ENCODE measurements around the gene ASB15. TPM values are rescaled to one million over a fixed set of nuclear protein-coding genes. Genes with fewer than 3 reads are reported as not detected.

ASB15 gene
- total and polyA plus RNA-seq, 2 of the 8 experiments (the other 6 are each of a cell fraction or from before 2014, with no cell fraction given), result not detected

DNA sequence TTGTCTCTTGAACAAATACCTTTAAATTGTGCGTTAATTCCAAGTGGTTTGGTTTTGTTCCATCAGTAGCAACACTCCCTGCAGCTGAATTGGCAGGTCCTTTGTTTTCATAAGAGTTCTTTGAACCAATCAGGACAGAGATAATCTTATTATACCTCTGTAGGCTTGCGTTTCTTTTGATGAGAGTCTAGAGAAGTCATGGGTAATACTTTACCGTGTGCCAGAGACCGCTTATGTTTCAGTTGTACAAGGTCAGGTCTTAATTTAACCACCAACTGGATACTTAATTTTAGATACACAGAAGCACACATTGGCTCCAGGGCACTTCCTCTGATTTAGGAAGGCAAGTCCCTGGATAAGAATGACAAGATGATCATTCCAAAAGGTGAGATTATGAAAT is at the start of gene ASB15 (continued):
- TF ChIP-seq, protein P1, sequence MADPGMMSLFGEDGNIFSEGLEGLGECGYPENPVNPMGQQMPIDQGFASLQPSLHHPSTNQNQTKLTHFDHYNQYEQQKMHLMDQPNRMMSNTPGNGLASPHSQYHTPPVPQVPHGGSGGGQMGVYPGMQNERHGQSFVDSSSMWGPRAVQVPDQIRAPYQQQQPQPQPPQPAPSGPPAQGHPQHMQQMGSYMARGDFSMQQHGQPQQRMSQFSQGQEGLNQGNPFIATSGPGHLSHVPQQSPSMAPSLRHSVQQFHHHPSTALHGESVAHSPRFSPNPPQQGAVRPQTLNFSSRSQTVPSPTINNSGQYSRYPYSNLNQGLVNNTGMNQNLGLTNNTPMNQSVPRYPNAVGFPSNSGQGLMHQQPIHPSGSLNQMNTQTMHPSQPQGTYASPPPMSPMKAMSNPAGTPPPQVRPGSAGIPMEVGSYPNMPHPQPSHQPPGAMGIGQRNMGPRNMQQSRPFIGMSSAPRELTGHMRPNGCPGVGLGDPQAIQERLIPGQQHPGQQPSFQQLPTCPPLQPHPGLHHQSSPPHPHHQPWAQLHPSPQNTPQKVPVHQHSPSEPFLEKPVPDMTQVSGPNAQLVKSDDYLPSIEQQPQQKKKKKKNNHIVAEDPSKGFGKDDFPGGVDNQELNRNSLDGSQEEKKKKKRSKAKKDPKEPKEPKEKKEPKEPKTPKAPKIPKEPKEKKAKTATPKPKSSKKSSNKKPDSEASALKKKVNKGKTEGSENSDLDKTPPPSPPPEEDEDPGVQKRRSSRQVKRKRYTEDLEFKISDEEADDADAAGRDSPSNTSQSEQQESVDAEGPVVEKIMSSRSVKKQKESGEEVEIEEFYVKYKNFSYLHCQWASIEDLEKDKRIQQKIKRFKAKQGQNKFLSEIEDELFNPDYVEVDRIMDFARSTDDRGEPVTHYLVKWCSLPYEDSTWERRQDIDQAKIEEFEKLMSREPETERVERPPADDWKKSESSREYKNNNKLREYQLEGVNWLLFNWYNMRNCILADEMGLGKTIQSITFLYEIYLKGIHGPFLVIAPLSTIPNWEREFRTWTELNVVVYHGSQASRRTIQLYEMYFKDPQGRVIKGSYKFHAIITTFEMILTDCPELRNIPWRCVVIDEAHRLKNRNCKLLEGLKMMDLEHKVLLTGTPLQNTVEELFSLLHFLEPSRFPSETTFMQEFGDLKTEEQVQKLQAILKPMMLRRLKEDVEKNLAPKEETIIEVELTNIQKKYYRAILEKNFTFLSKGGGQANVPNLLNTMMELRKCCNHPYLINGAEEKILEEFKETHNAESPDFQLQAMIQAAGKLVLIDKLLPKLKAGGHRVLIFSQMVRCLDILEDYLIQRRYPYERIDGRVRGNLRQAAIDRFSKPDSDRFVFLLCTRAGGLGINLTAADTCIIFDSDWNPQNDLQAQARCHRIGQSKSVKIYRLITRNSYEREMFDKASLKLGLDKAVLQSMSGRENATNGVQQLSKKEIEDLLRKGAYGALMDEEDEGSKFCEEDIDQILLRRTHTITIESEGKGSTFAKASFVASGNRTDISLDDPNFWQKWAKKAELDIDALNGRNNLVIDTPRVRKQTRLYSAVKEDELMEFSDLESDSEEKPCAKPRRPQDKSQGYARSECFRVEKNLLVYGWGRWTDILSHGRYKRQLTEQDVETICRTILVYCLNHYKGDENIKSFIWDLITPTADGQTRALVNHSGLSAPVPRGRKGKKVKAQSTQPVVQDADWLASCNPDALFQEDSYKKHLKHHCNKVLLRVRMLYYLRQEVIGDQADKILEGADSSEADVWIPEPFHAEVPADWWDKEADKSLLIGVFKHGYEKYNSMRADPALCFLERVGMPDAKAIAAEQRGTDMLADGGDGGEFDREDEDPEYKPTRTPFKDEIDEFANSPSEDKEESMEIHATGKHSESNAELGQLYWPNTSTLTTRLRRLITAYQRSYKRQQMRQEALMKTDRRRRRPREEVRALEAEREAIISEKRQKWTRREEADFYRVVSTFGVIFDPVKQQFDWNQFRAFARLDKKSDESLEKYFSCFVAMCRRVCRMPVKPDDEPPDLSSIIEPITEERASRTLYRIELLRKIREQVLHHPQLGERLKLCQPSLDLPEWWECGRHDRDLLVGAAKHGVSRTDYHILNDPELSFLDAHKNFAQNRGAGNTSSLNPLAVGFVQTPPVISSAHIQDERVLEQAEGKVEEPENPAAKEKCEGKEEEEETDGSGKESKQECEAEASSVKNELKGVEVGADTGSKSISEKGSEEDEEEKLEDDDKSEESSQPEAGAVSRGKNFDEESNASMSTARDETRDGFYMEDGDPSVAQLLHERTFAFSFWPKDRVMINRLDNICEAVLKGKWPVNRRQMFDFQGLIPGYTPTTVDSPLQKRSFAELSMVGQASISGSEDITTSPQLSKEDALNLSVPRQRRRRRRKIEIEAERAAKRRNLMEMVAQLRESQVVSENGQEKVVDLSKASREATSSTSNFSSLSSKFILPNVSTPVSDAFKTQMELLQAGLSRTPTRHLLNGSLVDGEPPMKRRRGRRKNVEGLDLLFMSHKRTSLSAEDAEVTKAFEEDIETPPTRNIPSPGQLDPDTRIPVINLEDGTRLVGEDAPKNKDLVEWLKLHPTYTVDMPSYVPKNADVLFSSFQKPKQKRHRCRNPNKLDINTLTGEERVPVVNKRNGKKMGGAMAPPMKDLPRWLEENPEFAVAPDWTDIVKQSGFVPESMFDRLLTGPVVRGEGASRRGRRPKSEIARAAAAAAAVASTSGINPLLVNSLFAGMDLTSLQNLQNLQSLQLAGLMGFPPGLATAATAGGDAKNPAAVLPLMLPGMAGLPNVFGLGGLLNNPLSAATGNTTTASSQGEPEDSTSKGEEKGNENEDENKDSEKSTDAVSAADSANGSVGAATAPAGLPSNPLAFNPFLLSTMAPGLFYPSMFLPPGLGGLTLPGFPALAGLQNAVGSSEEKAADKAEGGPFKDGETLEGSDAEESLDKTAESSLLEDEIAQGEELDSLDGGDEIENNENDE (IDR thresholded peaks at IDR 0.05; ENCODE audit: insufficient replicate concordance, low read length), result no peak
- TF ChIP-seq RAD21 (IDR thresholded peaks at IDR 0.05 in 1 of 2, conservative IDR thresholded peaks at IDR 0.05 in 1 of 2; ENCODE audit: low read depth in 2 of 2, low read length in 2 of 2), result no peak
- no peak for TF ChIP-seq POU5F1 (IDR thresholded peaks at IDR 0.05; ENCODE audit: low read depth, low read length)
- TF ChIP-seq TBP (IDR thresholded peaks at IDR 0.05; ENCODE audit: low read depth, low read length), result no peak
- no peak for TF ChIP-seq JUND (IDR thresholded peaks at IDR 0.05; ENCODE audit: low read length)
- no peak for TF ChIP-seq EGR1 (IDR thresholded peaks at IDR 0.05; ENCODE audit: borderline replicate concordance, low read depth, low read length)
- no peak for TF ChIP-seq HDAC2 (IDR thresholded peaks at IDR 0.05; ENCODE audit: borderline replicate concordance in 1 of 2, low read depth in 2 of 2, low read length in 2 of 2)
- TF ChIP-seq YY1 (IDR thresholded peaks at IDR 0.05; ENCODE audit: low read depth, low read length), result no peak
- TF ChIP-seq SP4 (IDR thresholded peaks at IDR 0.05; ENCODE audit: low read length), result no peak
- TF ChIP-seq MAFK (IDR thresholded peaks at IDR 0.05; ENCODE audit: low read depth, low read length), result no peak
